Stomach smooth muscle (tissue), 2 donors: ENCODE results near the gene CDK14.

Source experiments
- H3K27ac ChIP-seq: one replicate; pipeline ENCODE4 v1.7.0; 2013; ENCODE audit warnings: mild to moderate bottlenecking, low read length, inconsistent platforms
- H3K27me3 ChIP-seq, 2 donors: one replicate each; pipeline ENCODE4 v1.7.0; 2013; ENCODE audit warnings: low read length in 2 of 2; ENCODE audit not compliant: insufficient read depth in 2 of 2, control insufficient read depth in 1 of 2
- H3K36me3 ChIP-seq, 2 donors: one replicate each; pipeline ENCODE4 v1.7.0; 2013; ENCODE audit warnings: low read length in 2 of 2; ENCODE audit not compliant: control insufficient read depth in 2 of 2, insufficient read depth in 2 of 2
- H3K4me1 ChIP-seq: one replicate; pipeline ENCODE4 v1.7.0; 2013; ENCODE audit warnings: low read length; ENCODE audit not compliant: control insufficient read depth, insufficient read depth
- H3K4me3 ChIP-seq, 2 donors: one replicate each; pipeline ENCODE4 v1.7.0; 2013; ENCODE audit warnings: low read length in 2 of 2
- H3K9ac ChIP-seq, 2 donors: one replicate each; pipeline ENCODE4 v1.7.0; 2013; ENCODE audit warnings: low read length in 2 of 2, mild to moderate bottlenecking in 1 of 2
- H3K9me3 ChIP-seq, 2 donors: one replicate each; pipeline ENCODE4 v1.7.0; 2013; ENCODE audit warnings: low read length in 2 of 2; ENCODE audit not compliant: control insufficient read depth in 2 of 2
- donor health status: healthy.
- donor health status: Pancreatic carcinoma.

CDK14 gene

GRCh38 chr7:90856351-90857070, 260.4 kb downstream of the CDK14 start:
- peak overlapping the region in 1 of 2 donors; percentile 23 for H3K4me3 ChIP-seq
- no peaks in the 10 kb centered on the region for H3K36me3 ChIP-seq
- no peak overlapping the region for H3K27ac ChIP-seq
- H3K4me1 ChIP-seq, result no peaks in the 10 kb centered on the region
- H3K9me3 ChIP-seq, result no peaks in the 10 kb centered on the region
- no peaks in the 10 kb centered on the region for H3K27me3 ChIP-seq
- no peak overlapping the region for H3K9ac ChIP-seq

DNA sequence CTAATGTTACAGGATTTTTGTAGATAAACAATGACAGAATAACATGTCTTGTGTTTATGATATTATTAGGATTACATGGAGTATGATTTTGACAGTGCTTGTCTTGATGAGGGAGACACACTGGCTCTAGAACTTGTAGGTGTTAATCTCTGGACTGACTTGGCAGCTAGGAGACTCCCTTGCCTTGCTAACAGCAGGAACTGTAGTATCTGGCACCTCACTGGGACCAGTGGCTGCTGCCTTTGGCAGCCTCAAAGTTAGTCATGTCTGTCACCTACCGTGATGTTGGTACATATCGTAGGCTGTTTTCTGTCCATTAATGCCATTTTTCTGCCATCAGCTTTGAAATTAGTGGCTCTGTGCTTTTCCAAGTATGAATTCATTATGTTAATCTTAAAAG, 261.5 kb downstream of the CDK14 start:
- Histone ChIP-seq H3K9me3 (no peaks in the 10 kb centered on the region), H3K27me3 (no peaks in the 10 kb centered on the region), H3K4me3 (no peak overlapping the region), H3K36me3 (no peaks in the 10 kb centered on the region), H3K27ac (no peak overlapping the region), H3K9ac (no peak overlapping the region), H3K4me1 (no peaks in the 10 kb centered on the region)

DNA sequence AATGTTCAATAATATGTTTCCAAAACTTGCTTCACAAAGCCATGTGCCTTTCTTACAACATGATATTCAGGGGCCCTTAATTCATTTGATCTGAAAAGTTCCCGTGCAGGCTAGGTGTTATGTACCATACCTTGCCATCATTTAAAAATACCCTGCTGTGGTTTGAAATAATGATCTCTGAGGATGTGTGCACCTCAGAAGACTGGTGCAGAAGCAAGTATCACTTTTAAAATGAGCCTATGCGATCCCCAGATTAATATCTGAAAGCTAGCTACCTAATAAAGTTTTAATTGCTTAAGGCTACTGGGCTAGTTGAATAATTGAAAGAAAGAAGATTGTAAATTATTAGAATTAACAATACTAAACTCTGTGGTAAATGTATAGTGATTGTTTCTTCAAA, 262.4 kb downstream of the CDK14 start:
- H3K27ac ChIP-seq, result no peak overlapping the region
- H3K27me3 ChIP-seq, result no peaks in the 10 kb centered on the region
- no peak overlapping the region for H3K9ac ChIP-seq
- H3K4me1 ChIP-seq, result no peaks in the 10 kb centered on the region
- no peaks in the 10 kb centered on the region for H3K9me3 ChIP-seq
- H3K36me3 ChIP-seq, result no peaks in the 10 kb centered on the region
- H3K4me3 ChIP-seq, result no peak overlapping the region

DNA sequence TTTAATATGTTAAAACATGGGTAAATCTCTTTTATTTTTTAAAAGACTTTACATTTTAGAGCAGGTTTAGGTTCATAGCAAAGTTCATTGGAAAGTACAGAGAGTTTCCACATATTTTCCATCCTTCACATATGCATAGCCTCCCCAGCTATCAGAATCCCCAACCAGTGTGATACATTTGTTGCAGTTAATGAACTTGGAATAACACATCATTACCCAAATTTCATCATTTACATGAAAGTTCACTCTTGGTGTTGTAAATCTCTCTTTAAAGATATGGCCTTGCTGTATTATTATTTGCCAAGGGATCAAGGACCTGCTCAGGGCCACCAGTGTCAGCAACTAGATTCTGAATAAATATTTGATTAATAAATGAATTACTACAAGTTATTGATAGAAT, 263.4 kb downstream of the CDK14 start:
- no peaks in the 10 kb centered on the region for H3K27me3 ChIP-seq
- H3K36me3 ChIP-seq, result no peaks in the 10 kb centered on the region
- no peaks in the 10 kb centered on the region for H3K4me1 ChIP-seq
- no peak overlapping the region for H3K4me3 ChIP-seq
- H3K9me3 ChIP-seq, result no peaks in the 10 kb centered on the region
- H3K27ac ChIP-seq, result no peak overlapping the region
- no peak overlapping the region for H3K9ac ChIP-seq

GRCh38 chr7:90864088-90864487, 268.0 kb downstream of the CDK14 start:
- no peak overlapping the region for H3K4me3 ChIP-seq
- no peaks in the 10 kb centered on the region for H3K36me3 ChIP-seq
- H3K27ac ChIP-seq, result no peak overlapping the region
- no peak overlapping the region for H3K9ac ChIP-seq
- no peaks in the 10 kb centered on the region for H3K4me1 ChIP-seq
- no peaks in the 10 kb centered on the region for H3K27me3 ChIP-seq
- H3K9me3 ChIP-seq, result no peaks in the 10 kb centered on the region

DNA sequence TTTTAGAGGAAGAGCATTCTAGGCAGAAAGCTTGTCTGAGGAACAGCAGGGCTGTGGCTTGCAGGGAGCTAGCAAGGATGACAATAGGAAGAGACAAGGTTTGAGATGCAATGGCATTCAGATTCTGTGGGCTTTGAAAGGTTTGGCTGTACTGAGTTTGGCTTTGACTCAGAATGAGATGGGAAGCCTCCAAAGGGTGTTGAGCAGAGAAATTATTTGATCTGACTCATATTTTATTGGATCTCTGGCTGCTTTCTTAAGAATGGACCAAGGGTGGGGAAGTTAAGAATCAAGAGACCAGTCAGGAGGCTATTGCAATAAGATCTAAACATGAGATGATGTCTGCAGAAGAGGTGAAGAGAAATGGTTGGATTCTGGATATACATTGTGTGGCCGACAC, 273.2 kb downstream of the CDK14 start:
- Histone ChIP-seq H3K9ac (no peak overlapping the region), H3K4me3 (no peak overlapping the region), H3K36me3 (no peaks in the 10 kb centered on the region), H3K4me1 (no peaks in the 10 kb centered on the region), H3K27me3 (no peaks in the 10 kb centered on the region), H3K27ac (no peak overlapping the region), H3K9me3 (no peaks in the 10 kb centered on the region)

DNA sequence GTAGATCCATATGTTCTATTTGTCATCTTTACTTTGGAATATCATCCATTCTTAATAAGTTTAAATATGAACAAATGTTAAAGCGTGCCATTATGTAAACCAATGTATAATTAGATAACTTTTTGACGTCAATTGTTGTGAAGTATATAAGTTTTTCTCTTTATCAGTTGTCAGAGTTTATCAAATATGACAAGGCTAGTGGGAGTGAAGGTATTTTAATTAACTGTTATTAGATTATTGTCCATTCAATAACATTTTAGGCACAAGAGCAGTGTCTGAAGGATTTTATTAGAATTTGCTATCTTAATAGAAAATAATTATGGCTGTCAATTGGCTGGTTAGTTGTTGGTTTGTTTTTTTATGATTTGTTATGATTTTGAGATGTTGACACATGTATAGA, 280.6 kb downstream of the CDK14 start:
- H3K9ac ChIP-seq, result no peak overlapping the region
- no peaks in the 10 kb centered on the region for H3K36me3 ChIP-seq
- no peaks in the 10 kb centered on the region for H3K9me3 ChIP-seq
- no peaks in the 10 kb centered on the region for H3K4me1 ChIP-seq
- no peaks in the 10 kb centered on the region for H3K27me3 ChIP-seq
- H3K4me3 ChIP-seq, result no peak overlapping the region
- H3K27ac ChIP-seq, result no peak overlapping the region

GRCh38 chr7:90877201-90877600, 281.1 kb downstream of the CDK14 start:
- H3K9me3 ChIP-seq, result no peaks in the 10 kb centered on the region
- H3K9ac ChIP-seq, result no peak overlapping the region
- H3K4me1 ChIP-seq, result no peaks in the 10 kb centered on the region
- no peak overlapping the region for H3K4me3 ChIP-seq
- no peaks in the 10 kb centered on the region for H3K27me3 ChIP-seq
- no peaks in the 10 kb centered on the region for H3K36me3 ChIP-seq
- H3K27ac ChIP-seq, result no peak overlapping the region

DNA sequence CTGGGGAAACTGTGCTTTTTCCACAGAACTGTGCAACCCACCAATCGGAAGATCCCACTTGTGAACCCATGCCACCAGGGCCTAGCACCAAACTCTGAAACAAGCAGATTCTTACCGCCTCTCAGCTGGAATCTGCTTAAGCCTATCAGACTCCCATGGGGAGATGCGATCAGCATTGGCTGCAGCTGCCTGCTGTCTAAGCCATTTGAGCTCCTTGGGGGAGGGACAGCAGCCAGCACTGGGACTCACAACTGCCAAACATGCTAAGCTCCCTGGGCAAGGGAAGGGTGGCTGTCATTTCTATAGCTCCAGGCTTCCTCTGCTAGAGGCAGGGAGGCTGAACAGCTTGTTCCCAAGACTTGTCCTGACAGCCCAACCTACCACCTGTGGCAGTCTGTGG, 283.8 kb downstream of the CDK14 start:
- no peak overlapping the region for H3K4me3 ChIP-seq
- H3K4me1 ChIP-seq, result no peaks in the 10 kb centered on the region
- no peaks in the 10 kb centered on the region for H3K36me3 ChIP-seq
- H3K27me3 ChIP-seq, result no peaks in the 10 kb centered on the region
- no peak overlapping the region for H3K9ac ChIP-seq
- no peaks in the 10 kb centered on the region for H3K9me3 ChIP-seq
- no peak overlapping the region for H3K27ac ChIP-seq

DNA sequence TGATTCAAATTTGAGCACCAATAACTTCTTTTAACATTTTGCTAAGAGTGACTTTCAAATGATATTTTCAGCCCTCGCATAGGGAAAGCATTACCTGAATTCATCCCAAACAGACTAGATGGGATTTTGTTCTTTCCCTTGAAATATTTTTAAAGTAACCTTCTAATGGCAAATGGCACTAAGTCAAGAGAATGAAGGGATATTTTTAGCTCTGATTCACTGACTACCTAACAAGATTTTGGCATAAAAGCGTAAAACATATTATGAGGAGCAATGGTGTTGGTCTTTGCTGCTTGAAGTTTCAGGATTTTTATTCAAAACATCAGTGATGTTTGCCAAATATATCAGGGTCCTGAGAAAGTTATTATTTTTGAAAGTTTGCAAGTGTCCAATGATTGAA, 290.3 kb downstream of the CDK14 start:
- Histone ChIP-seq H3K36me3 (no peaks in the 10 kb centered on the region), H3K4me1 (no peaks in the 10 kb centered on the region), H3K4me3 (no peak overlapping the region), H3K9me3 (no peaks in the 10 kb centered on the region), H3K27ac (no peak overlapping the region), H3K9ac (no peak overlapping the region), H3K27me3 (no peaks in the 10 kb centered on the region)

- Histone ChIP-seq H3K36me3 (no peaks in the 10 kb centered on the region), H3K4me3 (no peak overlapping the region), H3K4me1 (no peaks in the 10 kb centered on the region), H3K27ac (no peak overlapping the region), H3K27me3 (no peaks in the 10 kb centered on the region), H3K9me3 (no peaks in the 10 kb centered on the region), H3K9ac (no peak overlapping the region)
Measured at GRCh38 chr7:90889210-90889609, 293.1 kb downstream of the CDK14 start.
